ENCODE measurements around the gene SRRM5.
"Not testable (repeated sequence)": the region's sequence is repeated elsewhere in the genome, so short reads cannot be mapped to it uniquely, and the experiment has no call there.

SRRM5 gene

GRCh38 chr19:43592800-43593350, 19.0 kb upstream of the SRRM5 start:
- no peak for DNase-seq (ENCODE audit: low spot score)

- DNase-seq (ENCODE audit: low spot score), result no peak
Measured at GRCh38 chr19:43594081-43594697, 17.7 kb upstream of the SRRM5 start.

GRCh38 chr19:43594710-43595604, 16.9 kb upstream of the SRRM5 start:
- peak; percentile 84 for DNase-seq (ENCODE audit: low spot score)

- DNase-seq (ENCODE audit: low spot score), result no peak
Measured at GRCh38 chr19:43595605-43595998, 16.3 kb upstream of the SRRM5 start.

- DNase-seq (ENCODE audit: low spot score), result peak; percentile 98
Measured at GRCh38 chr19:43595999-43596841, 15.7 kb upstream of the SRRM5 start, which contains the start of the genes IRGQ and ZNF576. TSS of gene IRGQ (minus strand) at chr19:43596134. CDS start at chr19:43595338, 796 bp downstream. TSS of gene ZNF576 (plus strand) at chr19:43596595. CDS start at chr19:43597109, 514 bp downstream.

- no peak for DNase-seq (ENCODE audit: low spot score)
Measured at GRCh38 chr19:43596842-43597461, 14.9 kb upstream of the SRRM5 start.

- DNase-seq (ENCODE audit: low spot score), result no peak
Measured at GRCh38 chr19:43597876-43598275, 14.0 kb upstream of the SRRM5 start.

- no peak for DNase-seq (ENCODE audit: low spot score)
Measured at GRCh38 chr19:43598445-43599240, 13.2 kb upstream of the SRRM5 start.

- no peak for DNase-seq (ENCODE audit: low spot score)
Measured at GRCh38 chr19:43599635-43600295, 12.1 kb upstream of the SRRM5 start.

GRCh38 chr19:43600326-43600725, 11.6 kb upstream of the SRRM5 start:
- not testable (repeated sequence) for DNase-seq (ENCODE audit: low spot score)

GRCh38 chr19:43605875-43606568, 5.9 kb upstream of the SRRM5 start:
- no peak for DNase-seq (ENCODE audit: low spot score)

- DNase-seq (ENCODE audit: low spot score), result no peak
Measured at GRCh38 chr19:43606569-43607229, 5.2 kb upstream of the SRRM5 start.

GRCh38 chr19:43607238-43608205, 4.4 kb upstream of the SRRM5 start:
- DNase-seq (ENCODE audit: low spot score), result no peak

GRCh38 chr19:43609872-43610271, 2.0 kb upstream of the SRRM5 start:
- DNase-seq (ENCODE audit: low spot score), result no peak

- DNase-seq (ENCODE audit: low spot score), result no peak
Measured at GRCh38 chr19:43610493-43610892, 1.4 kb upstream of the SRRM5 start.

GRCh38 chr19:43612374-43612773, 486 bp downstream of the SRRM5 start:
- no peak for DNase-seq (ENCODE audit: low spot score)

- no peak for DNase-seq (ENCODE audit: low spot score)
Measured at GRCh38 chr19:43616306-43616705, 4.4 kb downstream of the SRRM5 start.

GRCh38 chr19:43616954-43617353, 5.1 kb downstream of the SRRM5 start:
- no peak for DNase-seq (ENCODE audit: low spot score)
